Adrenal gland (tissue), 5 donors: ENCODE measurements around the gene TOM1L1.

Experiments used
- CTCF ChIP-seq, 6 experiments: fragments of 450-650 bp in 4 of 6; fragments of 200-600 bp in 2 of 6; sonication (generic) in 1 of 6; IDR thresholded peaks; 1 replicate in 5 of 6; 2 replicates in 1 of 6; pipeline versions ENCODE4 v1.5.1 to v1.8.0; 2016 to 2021; ENCODE audit warnings: antibody characterized with exemption in 6 of 6, mild to moderate bottlenecking in 2 of 6, moderate library complexity in 1 of 6
- POLR2A ChIP-seq, 2 donors: fragments of 450-650 bp; IDR thresholded peaks; one replicate each; pipeline ENCODE4 v1.6.1; 2017; ENCODE audit warnings: antibody characterized with exemption in 2 of 2, mild to moderate bottlenecking in 2 of 2, moderate library complexity in 1 of 2
- donor health status: DM: no; HTN: no; CAD: no.

DNA sequence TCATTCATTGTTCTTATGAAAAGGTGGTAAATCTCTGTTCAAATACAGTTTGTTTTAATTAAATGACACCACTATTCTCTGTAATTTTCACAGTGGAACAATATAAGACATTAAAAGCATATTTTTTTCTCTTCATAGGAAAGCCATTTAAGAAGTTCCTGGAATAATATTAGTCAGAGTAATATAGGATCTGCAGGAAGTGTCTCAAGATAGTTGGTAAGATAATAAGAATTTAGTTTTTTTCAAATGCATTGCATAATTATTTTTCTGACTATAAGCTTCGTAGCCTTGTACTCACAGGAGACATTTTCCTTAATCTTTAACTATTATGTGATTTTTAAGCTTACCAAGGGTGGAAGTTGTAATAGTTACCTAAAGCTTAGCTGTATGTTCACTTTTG lies 84.8 kb downstream of the TOM1L1 start:
- TF ChIP-seq POLR2A (IDR thresholded peaks at IDR 0.05) = no peak
- TF ChIP-seq CTCF (IDR thresholded peaks at IDR 0.05) = no peak
